ENCODE measurements around the gene MAP2K6.

DNA sequence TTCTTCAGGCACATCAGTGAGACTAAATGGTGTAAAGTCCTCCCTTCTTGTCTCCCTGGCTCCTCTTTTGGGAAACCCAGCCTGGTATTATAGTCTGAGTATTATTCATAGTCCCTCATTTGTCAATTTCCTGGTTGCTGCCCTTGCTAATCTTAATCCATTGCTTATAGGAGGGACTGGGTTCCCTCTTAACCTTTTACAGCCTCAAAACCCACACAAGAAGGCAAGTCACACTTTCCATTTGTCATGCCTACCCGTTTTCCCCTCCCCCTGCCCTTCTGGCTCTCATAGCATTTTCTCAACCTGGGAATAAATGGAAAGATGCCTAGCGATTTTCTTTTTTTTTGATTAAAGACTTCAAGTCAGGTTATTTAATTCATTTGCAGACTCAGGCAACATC, 124.8 kb downstream of the MAP2K6 start:
- TF ChIP-seq, protein P1, sequence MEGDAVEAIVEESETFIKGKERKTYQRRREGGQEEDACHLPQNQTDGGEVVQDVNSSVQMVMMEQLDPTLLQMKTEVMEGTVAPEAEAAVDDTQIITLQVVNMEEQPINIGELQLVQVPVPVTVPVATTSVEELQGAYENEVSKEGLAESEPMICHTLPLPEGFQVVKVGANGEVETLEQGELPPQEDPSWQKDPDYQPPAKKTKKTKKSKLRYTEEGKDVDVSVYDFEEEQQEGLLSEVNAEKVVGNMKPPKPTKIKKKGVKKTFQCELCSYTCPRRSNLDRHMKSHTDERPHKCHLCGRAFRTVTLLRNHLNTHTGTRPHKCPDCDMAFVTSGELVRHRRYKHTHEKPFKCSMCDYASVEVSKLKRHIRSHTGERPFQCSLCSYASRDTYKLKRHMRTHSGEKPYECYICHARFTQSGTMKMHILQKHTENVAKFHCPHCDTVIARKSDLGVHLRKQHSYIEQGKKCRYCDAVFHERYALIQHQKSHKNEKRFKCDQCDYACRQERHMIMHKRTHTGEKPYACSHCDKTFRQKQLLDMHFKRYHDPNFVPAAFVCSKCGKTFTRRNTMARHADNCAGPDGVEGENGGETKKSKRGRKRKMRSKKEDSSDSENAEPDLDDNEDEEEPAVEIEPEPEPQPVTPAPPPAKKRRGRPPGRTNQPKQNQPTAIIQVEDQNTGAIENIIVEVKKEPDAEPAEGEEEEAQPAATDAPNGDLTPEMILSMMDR (conservative IDR thresholded peaks at IDR 0.05): no peak
- TF ChIP-seq ZFX (IDR thresholded peaks at IDR 0.05): no peak

Data from C4-2B (cell line).